GM19468 (cell line): ENCODE measurements around the gene ZNF230.
A peak's percentile ranks its signal among the peaks of the same experiment; 100 is the strongest.

ENCODE experiments used
- ATAC-seq: cut with Tn5 transposase; IDR thresholded peaks from one replicate; pipeline ENCODE4 v1.9.1; 2021; ENCODE audit warnings: mild to moderate bottlenecking, moderate library complexity, moderate number of reproducible peaks; ENCODE audit not compliant: unreplicated experiment; ENCODE audit errors: extremely low read depth

Gene ZNF230

GRCh38 chr19:44002566-44003460 is at the start of gene ZNF230:
Gene ZNF230, plus strand, starts transcription at chr19:44002957. Its CDS starts 4,122 bp downstream, at chr19:44007079.
- ATAC-seq = peak; percentile 35

DNA sequence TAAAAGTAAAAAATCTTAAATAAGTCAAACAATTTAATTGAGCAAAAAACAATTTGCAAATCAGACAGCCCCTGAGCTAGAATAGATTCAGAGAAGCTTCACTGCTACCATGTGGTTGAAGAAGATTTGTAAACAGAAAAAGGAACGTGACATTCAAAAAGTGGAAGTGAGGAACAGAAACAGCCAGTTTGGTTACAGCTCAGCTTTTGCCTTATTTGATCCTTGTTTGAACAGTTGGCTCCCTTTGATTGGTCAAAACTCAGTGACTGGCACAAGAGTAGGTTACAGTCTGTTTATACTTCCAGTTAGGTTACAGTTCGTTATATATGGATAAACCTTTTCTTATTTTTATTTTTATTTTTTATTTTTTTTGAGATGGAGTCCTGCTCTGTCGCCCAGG is 45.9 kb upstream of the ZNF230 start:
- ATAC-seq = no peak

DNA sequence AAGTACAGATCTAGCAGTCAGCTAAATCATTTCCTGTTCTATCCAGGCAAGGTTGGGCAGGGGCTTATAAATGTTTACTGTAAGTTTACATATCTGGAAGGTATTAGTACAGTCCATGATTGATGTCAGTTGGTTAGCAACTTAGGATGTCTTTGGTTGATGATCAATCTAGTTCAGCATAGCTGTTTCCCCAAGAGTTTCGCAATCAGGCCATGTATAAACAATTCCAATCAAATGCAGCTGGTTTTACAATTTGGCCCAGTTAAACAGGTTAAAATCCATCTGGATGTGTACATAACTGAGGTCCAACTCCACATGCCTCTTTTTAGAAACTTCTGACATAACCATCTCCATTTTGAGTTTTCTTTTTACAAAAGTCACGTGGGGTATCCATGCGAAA is 44.9 kb upstream of the ZNF230 start:
- ATAC-seq = no peak

- ATAC-seq = no peak
These were observed 42.3 kb upstream of the ZNF230 start for GRCh38 chr19:43960411-43960810.

- ATAC-seq = no peak
These were observed 36.6 kb upstream of the ZNF230 start for GRCh38 chr19:43966079-43966694.

GRCh38 chr19:43976732-43977131 is 26.0 kb upstream of the ZNF230 start:
- no peak for ATAC-seq

GRCh38 chr19:43983544-43983911 is 19.2 kb upstream of the ZNF230 start:
- ATAC-seq = no peak

DNA sequence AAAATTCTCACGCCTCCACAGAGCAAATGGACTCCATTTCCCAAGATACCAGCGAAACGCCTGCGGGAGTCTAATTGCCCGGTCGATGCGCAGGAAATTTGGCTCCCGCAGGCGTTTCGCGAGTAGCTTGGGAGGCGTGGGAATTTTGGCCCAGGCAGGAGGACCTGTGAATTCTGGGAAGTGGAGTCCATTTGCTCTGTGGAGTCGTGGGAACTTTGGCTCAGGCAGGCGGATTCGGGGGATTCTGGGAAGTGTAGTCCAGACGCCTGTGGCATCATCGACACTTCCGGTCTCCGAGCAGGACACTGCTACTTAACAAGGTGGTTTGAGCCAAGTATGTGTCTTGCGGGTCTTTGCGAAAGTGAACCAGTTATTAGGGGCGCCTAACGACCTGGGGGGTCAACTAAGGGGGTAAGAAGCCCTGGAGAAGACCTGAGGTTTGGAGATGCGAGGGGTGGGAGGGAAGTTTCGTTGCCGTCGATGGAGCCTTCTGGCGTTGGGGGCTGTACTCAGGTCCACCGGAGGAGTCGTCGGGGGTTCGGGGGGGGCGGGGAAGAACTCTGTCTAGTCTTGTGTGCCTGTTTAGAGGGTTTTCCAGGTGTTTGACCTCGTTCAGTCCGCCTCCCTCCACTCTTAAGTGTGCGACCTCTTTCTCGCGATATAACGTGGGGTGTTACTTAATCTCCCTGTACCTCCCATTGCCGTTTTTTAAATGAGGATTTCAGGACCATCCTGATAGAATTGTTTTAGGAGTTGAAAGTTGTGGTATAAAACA is 18.7 kb upstream of the ZNF230 start, which contains the start of gene ZNF155:
Gene ZNF155, plus strand, starts transcription at position 277 of the 775 bp plus-strand sequence. CDS start 4,356 bp downstream, outside the sequence.
- peak; percentile 19 for ATAC-seq

DNA sequence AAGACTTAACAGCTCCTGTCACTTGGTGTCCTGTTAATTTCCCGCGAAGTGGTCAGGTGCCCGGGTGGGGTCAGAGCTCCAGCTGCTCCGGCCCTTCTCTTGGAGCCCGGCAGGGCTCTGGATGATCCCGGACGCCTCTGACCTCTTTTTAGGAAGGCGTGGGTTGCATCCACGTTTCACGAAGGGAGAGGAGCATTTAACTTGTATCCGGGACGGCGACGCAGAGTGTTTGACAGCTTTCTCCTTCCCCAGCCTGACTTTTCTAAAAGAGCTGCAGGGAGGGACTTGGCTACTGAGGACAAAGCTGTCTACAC is 18.1 kb upstream of the ZNF230 start:
- ATAC-seq = no peak

GRCh38 chr19:43997631-43998290 is 5.0 kb upstream of the ZNF230 start:
- no peak for ATAC-seq

- no peak for ATAC-seq
These were observed 568 bp upstream of the ZNF230 start for GRCh38 chr19:44002212-44002565.

DNA sequence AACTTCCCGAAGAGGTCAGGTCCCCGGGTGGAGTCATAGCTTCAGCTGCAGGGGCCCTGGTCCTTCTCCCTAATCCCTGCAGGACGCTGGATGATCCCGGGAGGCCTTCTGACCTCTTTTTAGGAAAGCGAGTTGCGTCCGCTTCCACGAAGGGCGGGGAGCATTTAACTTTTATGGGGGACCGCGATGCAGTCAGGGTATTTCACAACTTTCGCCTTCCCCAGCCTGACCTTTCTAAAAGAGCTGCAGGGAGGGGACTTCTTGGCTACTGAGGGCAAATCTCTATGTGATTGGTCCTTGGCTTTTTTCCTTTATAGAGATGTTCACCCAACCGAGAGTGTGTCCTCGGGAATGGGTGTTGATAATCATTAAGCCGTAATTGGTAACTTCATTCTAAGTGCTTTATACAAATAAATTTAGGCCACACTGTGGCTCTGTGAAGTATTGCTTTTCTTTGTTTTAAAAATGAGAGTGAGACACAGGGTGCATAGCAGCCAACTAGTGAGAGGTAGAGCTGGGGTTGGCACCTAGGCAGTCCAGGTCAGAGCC is 778 bp downstream of the ZNF230 start:
- no peak for ATAC-seq

DNA sequence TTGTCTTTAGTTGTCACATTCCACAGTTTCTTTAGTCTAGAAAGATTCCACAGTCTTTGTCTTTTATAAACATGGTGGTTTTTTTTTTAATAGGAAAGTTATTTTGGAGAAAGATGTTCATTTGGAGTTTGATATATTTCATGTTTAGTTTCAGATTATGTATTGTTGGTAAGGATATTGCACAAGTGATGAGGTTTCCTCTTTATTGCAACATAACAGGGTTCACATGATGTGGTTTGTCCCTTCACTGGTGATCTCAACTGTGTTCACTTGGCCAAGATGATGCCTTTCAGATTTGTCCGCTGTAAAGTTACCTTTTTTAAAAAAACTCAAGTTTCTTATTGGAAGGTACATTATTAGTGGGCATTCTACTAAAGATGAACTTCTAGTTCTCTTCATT is 3.2 kb downstream of the ZNF230 start:
- no peak for ATAC-seq

DNA sequence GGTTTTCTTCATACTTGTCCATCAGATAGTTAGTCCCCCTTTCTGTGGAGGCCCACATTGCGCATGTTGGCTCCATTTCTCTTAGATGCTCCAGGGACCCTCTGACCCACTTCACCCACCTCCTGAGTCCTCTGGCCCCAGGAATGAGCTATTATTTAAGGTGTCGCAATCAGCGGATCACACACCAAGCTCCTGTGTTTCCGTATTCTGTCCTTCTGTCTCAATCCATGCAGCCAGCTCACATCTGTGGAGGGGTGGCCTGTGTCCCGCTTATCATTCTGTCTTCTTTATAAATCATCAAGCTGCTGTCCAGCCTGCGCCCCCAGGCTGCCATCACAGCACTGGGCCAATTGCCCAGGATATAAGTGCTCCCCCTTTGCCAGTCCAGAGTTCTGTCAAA is 4.7 kb downstream of the ZNF230 start:
- ATAC-seq = no peak

- ATAC-seq = no peak
These were observed 7.7 kb downstream of the ZNF230 start for GRCh38 chr19:44010468-44010867.

GRCh38 chr19:44019498-44019897 is 16.7 kb downstream of the ZNF230 start:
- no peak for ATAC-seq

DNA sequence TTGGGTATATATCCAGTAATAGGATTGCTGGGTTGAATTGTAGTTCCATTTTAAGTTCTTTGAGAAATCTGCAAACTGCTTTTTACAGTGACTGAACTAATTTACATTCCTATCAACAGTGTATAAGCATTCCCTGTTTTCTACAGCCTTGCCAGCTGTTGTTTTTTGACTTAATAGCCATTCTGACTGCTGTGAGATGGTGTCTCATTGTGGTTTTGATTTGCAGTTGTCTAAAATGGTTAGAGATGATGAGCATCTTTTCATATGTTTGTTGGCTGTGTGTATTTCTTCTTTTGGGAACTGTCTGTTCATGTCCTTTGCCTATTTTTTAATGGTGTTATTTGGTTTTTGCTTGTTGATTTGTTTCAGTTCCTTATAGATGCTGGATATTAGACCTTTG is 18.5 kb downstream of the ZNF230 start:
- ATAC-seq = no peak

DNA sequence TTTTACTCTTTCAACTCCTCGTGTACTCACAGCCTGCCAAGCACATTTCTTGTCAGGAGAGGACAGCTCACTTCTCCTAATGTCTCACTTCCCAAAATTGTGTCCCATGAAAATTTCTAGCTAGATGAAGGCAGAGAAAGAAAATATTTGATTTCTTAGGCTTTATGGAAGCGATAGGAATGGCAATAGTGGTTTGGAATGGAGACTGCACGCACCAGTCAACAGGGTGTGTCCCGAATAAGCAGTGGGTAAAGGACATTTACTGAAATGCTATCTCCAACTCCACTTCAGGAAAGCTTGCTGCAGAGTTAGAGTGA is 22.1 kb downstream of the ZNF230 start:
- ATAC-seq = no peak

- peak; percentile 71 for ATAC-seq
These were observed 22.6 kb downstream of the ZNF230 start, which contains the start of gene ZNF222 for GRCh38 chr19:44025217-44025936. Gene ZNF222, plus strand, starts transcription at chr19:44025379. Its CDS starts 58 bp downstream, at chr19:44025437.

DNA sequence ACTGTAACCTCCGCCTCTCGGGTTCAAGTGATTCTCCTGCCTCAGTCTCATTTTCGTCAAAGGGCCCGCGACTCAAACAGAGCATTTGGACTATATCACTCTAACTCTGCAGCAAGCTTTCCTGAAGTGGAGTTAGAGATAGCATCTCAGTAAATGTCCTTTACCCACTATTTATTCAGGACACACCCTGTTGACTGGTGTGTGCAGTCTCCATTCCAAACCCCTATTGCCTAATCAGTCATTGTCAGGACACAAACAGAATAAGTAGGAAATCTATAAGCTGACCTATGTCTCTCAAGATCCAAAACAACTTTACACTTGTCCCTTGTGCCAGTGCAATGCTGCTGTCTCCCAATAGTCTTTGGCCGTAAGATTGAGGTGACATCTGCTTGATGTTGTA is 23.9 kb downstream of the ZNF230 start:
- ATAC-seq = no peak
